ENCODE results near the gene VILL.
"Not testable (repeated sequence)": the region's sequence is repeated elsewhere in the genome, so short reads cannot be mapped to it uniquely, and the experiment has no call there.

Gene VILL

GRCh38 chr3:38039899-38040261 is 49.3 kb downstream of the VILL start:
- DNase-seq = peak; percentile 70

DNA sequence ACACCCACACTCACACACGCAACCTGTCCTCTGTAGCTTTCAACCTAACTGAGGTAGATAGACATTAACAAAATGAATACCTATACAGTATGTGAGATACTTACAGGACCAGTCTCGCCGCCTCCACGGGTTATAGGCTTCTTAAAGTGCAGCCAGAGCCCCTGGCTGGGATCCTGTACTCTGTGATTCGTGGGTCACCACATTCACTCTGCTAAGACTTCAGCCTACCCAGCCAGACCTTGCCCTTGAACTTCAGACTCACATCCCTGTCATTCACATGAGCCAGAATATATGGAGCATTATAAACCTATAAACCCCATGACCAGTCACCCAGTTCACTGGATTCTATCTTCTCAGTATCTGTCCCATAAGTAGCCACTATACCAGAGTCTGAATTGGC is 49.8 kb downstream of the VILL start:
- DNase-seq = no peak

GRCh38 chr3:38043486-38043885 is 52.9 kb downstream of the VILL start:
- no peak for DNase-seq

GRCh38 chr3:38046027-38046426 is 55.4 kb downstream of the VILL start:
- no peak for DNase-seq

- DNase-seq = no peak
Observed at GRCh38 chr3:38046821-38047220, 56.2 kb downstream of the VILL start.

- no peak for DNase-seq
Observed at GRCh38 chr3:38047896-38048295, 57.3 kb downstream of the VILL start.

- no peak for DNase-seq
Observed at GRCh38 chr3:38049358-38050126, 59.0 kb downstream of the VILL start.

- no peak for DNase-seq
Observed at GRCh38 chr3:38051131-38051530, 60.5 kb downstream of the VILL start.

DNA sequence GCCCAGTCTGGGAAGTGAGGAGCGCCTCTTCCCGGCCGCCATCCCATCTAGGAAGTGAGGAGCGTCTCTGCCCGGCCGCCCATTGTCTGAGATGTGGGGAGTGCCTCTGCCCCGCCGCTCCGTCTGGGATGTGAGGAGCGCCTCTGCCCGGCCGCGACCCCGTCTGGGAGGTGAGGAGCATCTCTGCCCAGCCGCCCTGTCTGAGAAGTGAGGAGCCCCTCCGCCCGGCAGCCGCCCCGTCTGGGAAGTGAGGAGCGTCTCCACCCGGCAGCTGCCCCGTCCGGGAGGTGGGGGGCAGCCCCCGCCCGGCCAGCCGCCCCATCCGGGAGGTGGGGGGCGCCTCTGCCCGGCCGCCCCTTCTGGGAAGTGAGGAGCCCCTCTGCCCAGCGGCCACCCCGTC is 62.7 kb downstream of the VILL start:
- DNase-seq = not testable (repeated sequence)

DNA sequence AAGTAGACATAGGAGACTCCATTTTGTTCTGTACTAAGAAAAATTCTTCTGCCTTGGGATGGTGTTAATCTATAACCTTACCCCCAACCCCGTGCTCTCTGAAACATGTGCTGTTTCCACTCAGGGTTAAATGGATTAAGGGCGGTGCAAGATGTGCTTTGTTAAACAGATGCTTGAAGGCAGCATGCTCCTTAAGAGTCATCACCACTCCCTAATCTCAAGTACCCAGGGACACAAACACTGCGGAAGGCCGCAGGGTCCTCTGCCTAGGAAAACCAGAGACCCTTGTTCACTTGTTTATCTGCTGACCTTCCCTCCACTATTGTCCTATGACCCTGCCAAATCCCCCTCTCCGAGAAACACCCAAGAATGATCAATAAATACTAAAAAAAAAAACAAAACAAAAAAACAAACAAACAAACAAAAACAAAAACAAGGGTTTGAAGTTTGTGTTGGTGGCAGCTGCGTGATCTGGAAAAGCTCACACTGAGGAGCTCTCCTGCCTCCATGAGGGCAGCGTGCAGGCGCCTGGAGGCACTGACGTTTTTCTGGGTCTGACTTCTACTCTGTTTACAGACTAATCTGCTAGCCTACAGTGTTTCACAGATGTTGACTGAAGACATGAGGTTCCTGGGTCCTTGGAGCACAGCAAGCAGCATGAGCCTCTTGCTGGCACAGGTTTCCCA is 63.4 kb downstream of the VILL start:
- DNase-seq = not testable (repeated sequence)

GRCh38 chr3:38054499-38055001 is 64.0 kb downstream of the VILL start:
- DNase-seq = no peak
